Natural killer cell (primary cell): ENCODE data around the gene SPECC1. TPM values are rescaled to one million over a fixed set of nuclear protein-coding genes. Genes with fewer than 3 reads are reported as not detected.

ENCODE experiments used
- ATAC-seq, 3 donors: fragments of 150-1000 bp in 2 of 3; fragments of 200-7000 bp in 1 of 3; cut with Tn5 transposase; 1 replicate in 1 of 3; 2 replicates in 2 of 3; pipeline ENCODE4 v1.10.0; 2021; ENCODE audit warnings: mild to moderate bottlenecking in 2 of 3, moderate library complexity in 2 of 3
- DNase-seq, 2 donors: peaks; one replicate each; pipeline versions ENCODE4 v3.0.0 to v3.0.0-alpha.2; 2013 to 2021; ENCODE audit warnings: mixed read lengths in 1 of 2
- H3K27ac ChIP-seq: one replicate; pipeline ENCODE4 v1.5.1; 2013; ENCODE audit warnings: mild to moderate bottlenecking, low read length
- H3K27me3 ChIP-seq: one replicate; pipeline ENCODE4 v1.6.1; 2013; ENCODE audit warnings: low read length; ENCODE audit not compliant: control insufficient read depth, insufficient read depth
- H3K36me3 ChIP-seq: one replicate; pipeline ENCODE4 v1.6.1; 2013; ENCODE audit warnings: low read length; ENCODE audit not compliant: control insufficient read depth, insufficient read depth
- H3K4me1 ChIP-seq: one replicate; pipeline ENCODE4 v1.6.1; 2013; ENCODE audit warnings: low read length; ENCODE audit not compliant: control insufficient read depth, insufficient read depth
- H3K4me3 ChIP-seq: one replicate; pipeline ENCODE4 v1.5.1; 2013; ENCODE audit warnings: low read length
- H3K9me3 ChIP-seq: one replicate; pipeline ENCODE4 v1.6.1; 2013; ENCODE audit warnings: low read length; ENCODE audit not compliant: control insufficient read depth, insufficient read depth
- H3K27ac Mint-ChIP-seq, 2 donors: one replicate each; pipeline ENCODE4 v1.8.0; 2022; ENCODE audit warnings: mild to moderate bottlenecking in 2 of 2, mixed read lengths in 2 of 2, moderate library complexity in 1 of 2
- H3K27me3 Mint-ChIP-seq, 2 donors: one replicate each; pipeline ENCODE4 v1.8.0; 2022; ENCODE audit warnings: low read depth in 2 of 2, mixed read lengths in 2 of 2
- H3K36me3 Mint-ChIP-seq: one replicate; pipeline ENCODE4 v1.8.0; 2022; ENCODE audit warnings: mixed read lengths
- H3K4me1 Mint-ChIP-seq, 2 donors: one replicate each; pipeline ENCODE4 v1.8.0; 2022; ENCODE audit warnings: mixed read lengths in 2 of 2
- H3K4me3 Mint-ChIP-seq: one replicate; pipeline ENCODE4 v1.8.0; 2022; ENCODE audit warnings: mild to moderate bottlenecking, moderate library complexity, mixed read lengths
- H3K9me3 Mint-ChIP-seq, 2 donors: one replicate each; pipeline ENCODE4 v1.8.0; 2022; ENCODE audit warnings: mixed read lengths in 2 of 2
- CTCF ChIP-seq: fragments of 200-600 bp; IDR thresholded peaks from one replicate; pipeline ENCODE4 v1.8.0; 2022; ENCODE audit warnings: antibody characterized with exemption
- WGBS: methylation state at CpG from one replicate; pipeline ENCODE4 v1.1.7; 2013; ENCODE audit warnings: missing lambda C conversion rate; ENCODE audit not compliant: insufficient coverage; 5-methylcytosine and 5-hydroxymethylcytosine counted together
- intact Hi-C: fragments of 100-400 bp; cut with micrococcal nuclease; formaldehyde crosslinking; loops from one replicate; pipeline ENCODE4 v1.14.2; 2022
- total RNA-seq, 4 donors: library from RNA; stranded (reverse); fragments of 120-200 nt in 1 of 4; gene quantifications; one replicate each; pipeline versions ENCODE4 v1.2.3 to v1.2.4, GENCODE V29; 2013 to 2022

SPECC1 gene
- total RNA-seq, 3 donors from 2014 or later (not counting 1 experiment from before 2014, with no cell fraction given): 29.3 to 45.1 (median 37.2) TPM

- intact Hi-C loops: no loop called here
- no peak for ATAC-seq
- Histone ChIP-seq H3K27me3 (no peaks in the 10 kb centered on the region), H3K4me3 (no peak overlapping the region), H3K4me1 (no peaks in the 10 kb centered on the region), H3K36me3 (peaks cover 2% of the 10 kb centered on the region), H3K9me3 (peaks cover 8% of the 10 kb centered on the region), H3K27ac (no peak overlapping the region)
- Mint-ChIP-seq H3K9me3 (peaks cover 3 to 6% of the 10 kb centered on the region in 2 donors), H3K27ac (no peak overlapping the region), H3K4me1 (no peaks in the 10 kb centered on the region), H3K36me3 (peaks cover 20% of the 10 kb centered on the region), H3K4me3 (no peak overlapping the region), H3K27me3 (no peaks in the 10 kb centered on the region)
- DNase-seq: no peak
- WGBS: 51% methylated on average over 5 of the region's 5 CpGs
- no peak for TF ChIP-seq CTCF
These were observed 295.8 kb downstream of the SPECC1 start for GRCh38 chr17:20304961-20305360.

- H3K4me1 Mint-ChIP-seq: no peaks in the 10 kb centered on the region
- H3K27ac Mint-ChIP-seq: no peak overlapping the region
- H3K9me3 ChIP-seq: peaks cover 8% of the 10 kb centered on the region
- H3K9me3 Mint-ChIP-seq: peaks cover 3 to 6% of the 10 kb centered on the region in 2 donors
- H3K27ac ChIP-seq: no peak overlapping the region
- intact Hi-C loops: no loop called here
- DNase-seq (no peak), ATAC-seq (no peak)
- peaks cover 2% of the 10 kb centered on the region for H3K36me3 ChIP-seq
- TF ChIP-seq CTCF: no peak
- H3K27me3 Mint-ChIP-seq: no peaks in the 10 kb centered on the region
- H3K27me3 ChIP-seq: no peaks in the 10 kb centered on the region
- H3K4me1 ChIP-seq: no peaks in the 10 kb centered on the region
- no peak overlapping the region for H3K4me3 ChIP-seq
- H3K4me3 Mint-ChIP-seq: no peak overlapping the region
- H3K36me3 Mint-ChIP-seq: peaks cover 20% of the 10 kb centered on the region
These were observed 297.8 kb downstream of the SPECC1 start for GRCh38 chr17:20306924-20307323.

- Mint-ChIP-seq H3K27ac (no peak overlapping the region), H3K36me3 (peaks cover 20% of the 10 kb centered on the region), H3K9me3 (peaks cover 3 to 6% of the 10 kb centered on the region in 2 donors), H3K27me3 (no peaks in the 10 kb centered on the region), H3K4me1 (no peaks in the 10 kb centered on the region), H3K4me3 (no peak overlapping the region)
- intact Hi-C loops: no loop called here
- DNase-seq (no peak), ATAC-seq (no peak)
- H3K4me1 ChIP-seq: no peaks in the 10 kb centered on the region
- peaks cover 8% of the 10 kb centered on the region for H3K9me3 ChIP-seq
- 95% methylated on average over 1 of the region's 1 CpG for WGBS
- H3K27ac ChIP-seq: no peak overlapping the region
- no peak overlapping the region for H3K4me3 ChIP-seq
- H3K27me3 ChIP-seq: no peaks in the 10 kb centered on the region
- H3K36me3 ChIP-seq: peaks cover 2% of the 10 kb centered on the region
- TF ChIP-seq CTCF: no peak
These were observed 298.3 kb downstream of the SPECC1 start for GRCh38 chr17:20307326-20307910.

GRCh38 chr17:20310481-20310880 lies 301.3 kb downstream of the SPECC1 start:
- Histone ChIP-seq H3K27ac (no peak overlapping the region), H3K4me3 (no peak overlapping the region), H3K4me1 (peaks cover 4% of the 10 kb centered on the region), H3K9me3 (peaks cover 8% of the 10 kb centered on the region), H3K27me3 (no peaks in the 10 kb centered on the region), H3K36me3 (peaks cover 2% of the 10 kb centered on the region)
- WGBS: 91% methylated on average over 5 of the region's 5 CpGs
- peaks cover 3 to 6% of the 10 kb centered on the region in 2 donors for H3K9me3 Mint-ChIP-seq
- ATAC-seq: no peak
- no peak overlapping the region for H3K4me3 Mint-ChIP-seq
- H3K27ac Mint-ChIP-seq: no peak overlapping the region
- H3K4me1 Mint-ChIP-seq: no peaks in the 10 kb centered on the region
- intact Hi-C loops: no loop called here
- H3K36me3 Mint-ChIP-seq: peaks cover 20% of the 10 kb centered on the region
- no peak for DNase-seq
- no peaks in the 10 kb centered on the region for H3K27me3 Mint-ChIP-seq
- TF ChIP-seq CTCF: no peak
